Skin of body (tissue), 2 donors: ENCODE measurements around the gene RPL32. TPM values are rescaled to one million over a fixed set of nuclear protein-coding genes. Genes with fewer than 3 reads are reported as not detected.
"Not testable (repeated sequence)": the region's sequence is repeated elsewhere in the genome, so short reads cannot be mapped to it uniquely, and the experiment has no call there.

Experiments
- DNase-seq: peaks from one replicate; lab custom pipeline; 2025; lab: John Stamatoyannopoulos, UW
- total RNA-seq: library from RNA; depleted of rRNA; stranded (reverse); fragments of >200 nt; gene quantifications from one replicate; pipeline ENCODE4 v1.2.3, GENCODE V29; 2014

RPL32 gene
- total RNA-seq, 1 donor from 2014 or later = 1,974 TPM

DNA sequence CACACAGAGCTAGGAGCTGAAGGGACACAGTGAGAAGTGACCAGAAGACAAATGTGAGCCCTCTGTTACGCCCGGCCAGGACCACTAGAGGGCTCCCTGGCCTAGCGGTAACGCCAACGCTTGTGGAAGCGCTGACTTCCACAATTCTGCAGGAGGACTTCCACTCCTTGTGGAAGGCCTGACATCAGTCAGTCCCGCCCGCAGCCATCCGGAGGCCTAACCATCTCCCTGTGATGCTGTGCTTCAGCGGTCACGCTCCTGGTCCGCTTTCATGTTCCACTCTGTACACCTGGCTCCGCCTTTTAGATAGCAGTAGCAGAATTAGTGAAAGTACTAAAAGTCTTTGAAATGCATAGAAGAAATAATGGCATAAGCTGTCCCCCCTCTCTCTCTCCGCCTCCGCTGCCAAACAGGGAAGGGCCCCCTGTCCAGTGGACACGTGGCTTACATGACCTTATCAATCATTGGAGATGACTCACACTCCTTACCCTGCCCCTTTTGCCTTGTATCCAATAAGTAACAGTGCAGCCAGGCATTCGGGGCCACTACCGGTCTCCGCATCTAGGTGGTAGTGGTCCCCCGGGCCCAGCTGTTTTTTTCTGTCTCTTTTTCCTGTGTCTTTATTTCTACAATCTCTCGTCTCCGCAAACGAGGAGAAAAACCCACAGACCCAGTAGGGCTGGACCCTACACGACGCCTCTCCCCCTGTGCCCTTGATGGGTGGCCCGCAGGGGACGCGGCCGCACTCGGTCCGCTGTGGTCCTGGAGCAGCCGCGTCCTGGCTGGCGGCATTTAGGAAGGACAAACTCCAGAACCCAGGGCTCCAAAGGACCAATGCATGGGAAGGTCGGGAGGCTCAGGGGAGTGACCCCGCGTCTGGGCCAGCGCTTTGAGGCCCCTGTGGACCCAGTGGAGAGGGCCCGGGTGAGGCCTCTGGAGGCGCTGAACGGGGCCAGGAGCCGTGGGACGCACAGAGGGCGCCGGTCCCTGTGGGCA is 27.0 kb upstream of the RPL32 start:
- peak; percentile 56 for DNase-seq

DNA sequence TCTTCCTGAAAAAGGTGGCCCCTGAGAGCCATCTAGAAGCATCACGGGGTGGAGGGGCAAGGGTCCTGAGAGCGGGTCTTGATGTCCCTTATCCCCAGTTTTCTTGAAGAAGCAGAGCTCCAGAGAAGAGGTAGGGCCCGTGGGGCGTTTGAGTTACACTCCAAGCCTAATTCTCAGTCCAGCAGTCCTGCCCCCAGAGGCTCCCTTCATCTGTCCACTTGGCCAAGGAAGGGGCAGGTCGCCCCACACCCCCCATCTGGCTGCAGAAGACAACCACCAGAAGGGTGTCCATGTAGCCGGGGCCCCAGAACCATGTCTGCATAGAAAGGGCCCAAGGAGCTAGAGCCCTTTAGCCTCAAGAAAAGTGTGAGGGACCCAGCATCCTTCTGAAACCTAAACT is 25.5 kb upstream of the RPL32 start:
- no peak for DNase-seq

DNA sequence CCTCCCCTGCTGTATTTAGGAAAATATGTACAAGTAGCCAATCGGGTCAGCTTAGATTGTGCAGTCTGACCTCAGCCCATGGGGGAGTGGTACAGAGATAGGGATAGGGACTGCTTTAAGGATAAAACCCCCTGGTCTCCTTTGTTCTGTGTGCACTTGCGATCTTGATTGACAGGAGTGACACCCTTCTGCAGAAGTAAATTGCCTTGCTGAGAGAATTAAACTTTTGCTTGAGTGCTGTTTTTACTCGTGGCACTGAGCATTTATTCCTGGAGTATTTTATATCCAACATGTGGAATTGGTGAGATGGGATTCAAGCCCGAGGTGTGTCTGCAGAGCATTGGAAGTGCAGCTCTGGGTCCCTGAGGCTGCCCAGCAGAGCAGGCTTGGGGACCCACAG is 23.9 kb upstream of the RPL32 start:
- no peak for DNase-seq

DNA sequence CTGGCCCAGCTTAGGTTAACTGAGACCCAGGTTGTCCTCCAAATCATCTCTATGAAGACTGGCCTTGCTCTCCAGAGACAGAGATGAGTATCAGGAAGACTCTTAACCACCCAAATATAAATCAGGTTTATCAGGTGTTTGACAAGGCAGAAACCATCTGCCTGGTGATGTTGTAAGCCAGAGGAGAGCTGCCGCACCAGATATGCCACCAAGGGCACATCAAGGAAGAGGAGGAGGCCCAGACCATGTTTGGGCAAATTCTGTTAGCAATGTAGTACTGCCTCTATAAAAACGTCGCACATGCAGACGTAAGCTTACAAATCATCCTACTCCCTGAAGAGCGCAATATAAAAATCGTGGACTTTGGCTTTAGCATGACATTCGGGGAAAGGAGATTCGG is 21.0 kb upstream of the RPL32 start:
- DNase-seq = no peak

DNA sequence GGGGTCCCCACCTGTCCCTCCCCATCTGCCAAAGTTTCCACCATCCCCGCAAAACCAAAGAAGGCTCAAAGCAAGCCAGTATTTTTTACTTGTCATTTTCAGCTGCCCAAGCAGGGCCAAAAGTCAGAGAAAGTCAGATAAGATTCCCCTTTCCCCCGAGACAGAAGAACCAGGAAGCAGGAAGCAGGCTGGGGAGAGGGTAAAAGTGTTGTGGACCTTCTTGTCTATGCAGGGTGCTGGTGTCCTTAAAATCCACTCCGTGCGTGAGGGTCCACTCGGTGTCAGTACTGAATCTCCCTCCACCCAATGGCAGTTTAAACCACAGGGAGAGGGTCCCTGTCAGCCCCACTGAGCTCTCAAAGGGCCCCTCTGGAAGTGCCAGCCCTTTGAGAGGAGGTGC is 20.2 kb upstream of the RPL32 start:
- DNase-seq = no peak

DNA sequence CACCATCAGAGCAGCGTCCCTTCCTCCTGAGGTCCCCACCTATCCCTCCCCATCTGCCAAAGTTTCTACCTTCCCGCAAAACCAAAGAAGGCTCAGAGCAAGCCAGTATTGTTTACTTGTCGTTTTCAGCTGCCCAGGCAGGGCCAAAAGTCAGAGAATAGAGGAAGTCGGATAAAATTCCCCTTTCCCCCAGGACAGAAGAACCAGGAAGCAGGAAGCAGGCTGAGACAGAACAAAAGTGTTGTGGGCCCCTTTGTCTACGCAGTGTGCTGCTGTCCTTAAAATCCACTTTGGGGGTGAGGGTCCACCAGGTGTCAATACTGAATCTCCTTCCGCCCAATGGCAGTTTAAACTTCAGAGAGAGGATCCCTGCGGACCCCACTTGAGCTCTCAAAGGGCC is 18.5 kb upstream of the RPL32 start:
- DNase-seq = no peak

DNA sequence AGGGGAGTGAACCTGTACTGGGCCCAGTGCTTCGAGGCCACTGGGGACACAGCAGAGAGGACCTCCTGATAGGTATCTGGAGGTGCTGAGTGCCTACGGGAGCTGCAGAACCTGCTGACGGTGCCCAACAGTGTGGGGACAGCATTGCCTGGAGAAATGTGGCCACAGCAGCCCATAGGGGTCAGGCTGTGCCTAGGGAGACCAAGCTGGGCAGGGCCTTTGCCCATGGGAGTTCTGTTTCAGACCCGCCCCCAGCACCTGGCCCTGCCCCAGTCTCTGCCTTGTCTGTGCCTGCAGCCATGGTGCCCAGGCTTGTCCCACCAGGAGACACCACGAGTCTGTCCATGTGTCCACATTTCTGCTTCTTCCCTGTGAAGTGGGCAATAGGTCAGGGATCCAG is 15.3 kb upstream of the RPL32 start:
- DNase-seq = no peak

DNA sequence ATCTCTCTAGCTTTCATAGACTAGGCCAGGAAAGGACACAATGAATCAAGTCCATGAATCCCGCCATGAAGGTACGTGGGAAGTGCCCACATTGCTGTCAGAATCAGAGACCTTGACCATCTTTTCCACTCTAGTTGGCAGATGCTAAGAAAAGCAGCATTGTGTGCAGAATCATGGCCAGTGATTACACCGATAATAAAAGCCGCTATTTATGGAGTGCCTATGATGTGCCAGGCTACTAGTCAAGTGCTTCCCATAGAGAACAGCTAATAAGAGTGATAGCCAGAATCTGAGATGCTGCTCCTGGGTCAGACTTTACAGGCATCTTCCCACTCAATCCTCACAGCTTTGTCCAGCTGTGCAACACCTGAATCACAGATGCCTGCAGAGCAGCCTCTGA is 13.2 kb upstream of the RPL32 start:
- DNase-seq = no peak

DNA sequence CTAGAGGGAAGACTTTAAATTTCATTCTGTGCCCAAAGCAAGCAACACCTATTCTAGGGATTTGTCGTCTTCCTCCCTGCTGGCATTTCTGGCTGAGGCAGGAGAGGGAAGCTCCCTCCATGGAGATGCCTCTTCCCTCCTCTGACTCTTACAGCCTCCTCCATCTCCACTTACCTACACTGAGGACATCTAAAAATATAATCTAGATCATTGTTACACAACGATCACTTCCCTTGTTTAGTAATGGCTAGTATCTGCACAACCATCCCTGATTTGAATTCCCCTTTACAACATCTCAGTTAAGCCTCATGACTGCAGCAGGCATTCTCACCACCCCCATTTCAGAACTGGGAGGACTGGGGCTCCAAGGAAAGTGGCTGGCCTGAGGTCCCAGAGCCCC is 12.5 kb upstream of the RPL32 start:
- DNase-seq = not testable (repeated sequence)

DNA sequence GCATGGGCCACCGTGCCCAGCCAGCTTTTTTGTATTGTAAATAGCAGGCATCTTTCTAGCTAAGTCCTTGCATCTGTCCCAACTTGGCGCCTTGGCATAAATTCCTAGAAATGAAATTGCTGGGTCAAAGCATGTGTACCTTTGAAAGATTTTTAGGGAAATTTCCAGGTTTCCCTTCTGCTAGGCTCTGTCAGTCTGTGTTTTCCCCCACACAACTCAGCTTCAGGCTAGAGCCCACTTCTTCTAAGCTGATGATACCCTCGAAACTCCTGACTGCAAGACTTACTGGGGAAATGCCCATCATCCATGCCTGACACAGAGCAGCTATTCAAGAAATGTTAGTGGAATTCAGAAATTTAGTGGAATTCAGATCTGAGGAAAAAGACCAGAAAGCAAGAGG is 10.8 kb upstream of the RPL32 start:
- DNase-seq = no peak

DNA sequence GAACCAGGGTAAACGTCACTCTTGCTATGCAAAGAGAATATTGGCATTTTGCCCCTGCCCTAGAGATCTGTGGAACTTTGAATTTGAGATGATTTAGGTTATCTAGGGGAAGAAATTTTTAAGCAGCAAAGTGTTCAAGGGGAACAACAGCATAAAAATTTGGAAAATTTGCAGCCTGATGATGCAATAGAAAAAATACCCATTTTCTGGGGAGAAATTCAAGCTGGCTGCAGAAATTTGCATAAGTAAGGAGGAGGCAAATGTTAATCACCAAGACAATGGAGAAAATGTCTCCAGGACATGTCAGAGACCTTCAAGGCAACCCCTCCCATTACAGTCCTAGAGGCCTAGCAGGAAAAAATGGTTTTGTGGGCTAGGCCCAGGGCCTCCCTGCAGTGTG is 4.4 kb upstream of the RPL32 start:
- no peak for DNase-seq

DNA sequence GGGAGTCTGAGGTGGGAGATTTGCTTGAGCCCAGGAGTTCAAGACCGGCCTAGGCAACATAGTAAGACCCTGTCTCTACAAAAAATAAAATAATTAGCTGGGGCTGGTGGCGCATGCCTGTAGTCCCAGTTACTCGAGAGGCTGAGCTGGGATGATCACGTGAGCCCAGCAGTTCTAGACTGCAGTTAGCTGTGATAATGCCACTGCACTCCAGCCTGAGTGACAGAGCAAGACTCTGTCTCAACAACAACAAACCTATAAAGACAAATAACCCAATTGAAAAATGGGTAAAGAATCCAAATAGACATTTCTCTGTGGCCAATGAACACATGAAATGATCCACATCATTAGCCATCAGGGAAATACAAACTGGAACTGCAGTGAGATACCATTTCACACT is 1.1 kb upstream of the RPL32 start:
- DNase-seq = no peak

DNA sequence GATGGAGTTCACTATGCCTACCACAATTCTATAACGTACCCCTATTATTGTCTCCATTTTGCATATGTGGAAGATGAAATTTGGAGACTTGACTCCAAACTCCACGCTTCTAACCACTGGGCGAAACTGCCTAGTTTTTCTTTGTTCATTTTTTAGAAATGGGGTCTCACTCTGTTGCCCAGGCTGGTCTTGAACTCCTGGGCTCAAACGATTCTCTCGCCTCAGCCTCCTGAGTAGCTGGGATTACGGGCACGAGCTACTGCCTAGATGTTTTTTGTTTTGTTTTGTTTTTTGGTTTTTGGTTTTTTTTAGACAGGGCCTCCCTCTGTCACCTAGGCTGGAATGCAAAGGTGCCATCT is 584 bp upstream of the RPL32 start:
- DNase-seq = no peak

DNA sequence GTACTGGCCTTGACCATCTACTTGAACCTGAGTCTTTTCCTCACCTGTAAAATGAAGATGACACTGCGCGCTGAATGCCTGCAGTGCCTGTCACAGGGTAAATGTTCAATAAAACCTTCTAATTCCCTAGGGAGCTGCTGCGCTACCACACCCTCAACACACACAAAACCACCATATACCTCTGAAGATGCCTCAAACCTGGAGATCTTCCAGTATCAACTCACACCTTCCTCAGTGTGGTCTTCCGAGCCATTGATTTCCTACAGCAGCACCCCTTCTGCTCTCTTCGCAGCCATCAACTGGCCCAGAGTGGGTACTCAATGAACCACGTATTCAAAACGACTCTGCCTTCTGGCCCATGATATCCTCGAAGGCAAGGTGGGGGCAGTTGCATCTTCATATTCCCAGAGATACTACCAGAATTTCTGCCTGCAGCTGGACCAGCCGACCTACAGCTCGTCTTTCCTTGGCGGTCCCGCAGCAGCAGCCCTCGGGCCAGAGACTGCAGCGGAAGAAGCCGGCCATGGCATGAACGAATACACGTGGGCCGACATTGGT is 695 bp downstream of the RPL32 start:
- DNase-seq = peak; percentile 11

DNA sequence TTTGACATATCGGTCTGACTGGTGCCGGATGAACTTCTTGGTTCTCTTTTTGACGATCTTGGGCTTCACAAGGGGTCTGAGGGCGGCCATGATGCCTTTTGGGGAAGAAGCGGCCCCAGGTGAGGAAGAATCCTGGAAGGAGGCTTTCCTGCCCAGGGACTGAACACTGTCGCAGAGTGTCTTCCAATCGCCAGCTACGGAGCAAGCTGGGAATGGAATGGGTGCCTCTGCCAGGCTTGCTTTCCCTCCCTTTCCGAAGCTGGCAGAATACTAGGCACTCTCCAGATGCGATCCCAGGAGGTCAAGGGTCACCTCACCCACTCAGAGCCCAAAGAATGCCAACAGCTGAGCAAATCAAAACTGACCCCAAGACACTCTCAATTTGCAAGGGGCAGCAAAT is 1.2 kb downstream of the RPL32 start:
- not testable (repeated sequence) for DNase-seq

DNA sequence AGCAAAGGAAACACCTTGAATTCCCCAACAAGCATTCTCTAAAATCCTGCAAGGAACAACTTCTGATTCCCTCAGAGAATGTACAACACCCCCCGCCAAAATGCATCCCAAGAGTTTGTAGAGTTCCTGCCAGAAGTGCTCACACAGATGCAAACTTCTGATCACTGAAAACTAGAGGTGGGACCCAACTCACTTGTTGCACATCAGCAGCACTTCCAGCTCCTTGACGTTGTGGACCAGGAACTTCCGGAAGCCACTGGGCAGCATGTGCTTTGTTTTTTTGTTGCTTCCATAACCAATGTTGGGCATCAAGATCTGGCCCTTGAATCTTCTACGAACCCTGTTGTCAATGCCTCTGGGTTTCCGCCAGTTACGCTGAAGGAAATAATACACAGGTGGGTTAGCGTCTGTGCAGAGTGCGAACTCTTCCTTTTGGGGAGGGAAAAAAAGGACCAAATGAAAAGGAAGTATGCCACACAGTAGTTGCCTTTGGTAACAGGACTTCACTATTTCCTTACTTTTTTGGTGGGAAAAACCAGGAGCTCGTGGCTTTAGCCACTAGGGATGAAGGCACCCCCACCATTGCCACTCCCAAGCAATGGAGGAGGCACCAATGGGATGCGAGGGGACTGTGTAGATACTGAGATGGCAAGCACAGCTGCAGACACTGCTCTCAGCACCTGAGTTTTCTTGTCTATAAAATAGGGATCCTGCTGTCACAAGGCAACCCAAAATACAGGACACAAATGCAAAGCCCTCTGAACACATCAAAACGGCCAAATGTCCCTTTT is 2.0 kb downstream of the RPL32 start:
- no peak for DNase-seq

DNA sequence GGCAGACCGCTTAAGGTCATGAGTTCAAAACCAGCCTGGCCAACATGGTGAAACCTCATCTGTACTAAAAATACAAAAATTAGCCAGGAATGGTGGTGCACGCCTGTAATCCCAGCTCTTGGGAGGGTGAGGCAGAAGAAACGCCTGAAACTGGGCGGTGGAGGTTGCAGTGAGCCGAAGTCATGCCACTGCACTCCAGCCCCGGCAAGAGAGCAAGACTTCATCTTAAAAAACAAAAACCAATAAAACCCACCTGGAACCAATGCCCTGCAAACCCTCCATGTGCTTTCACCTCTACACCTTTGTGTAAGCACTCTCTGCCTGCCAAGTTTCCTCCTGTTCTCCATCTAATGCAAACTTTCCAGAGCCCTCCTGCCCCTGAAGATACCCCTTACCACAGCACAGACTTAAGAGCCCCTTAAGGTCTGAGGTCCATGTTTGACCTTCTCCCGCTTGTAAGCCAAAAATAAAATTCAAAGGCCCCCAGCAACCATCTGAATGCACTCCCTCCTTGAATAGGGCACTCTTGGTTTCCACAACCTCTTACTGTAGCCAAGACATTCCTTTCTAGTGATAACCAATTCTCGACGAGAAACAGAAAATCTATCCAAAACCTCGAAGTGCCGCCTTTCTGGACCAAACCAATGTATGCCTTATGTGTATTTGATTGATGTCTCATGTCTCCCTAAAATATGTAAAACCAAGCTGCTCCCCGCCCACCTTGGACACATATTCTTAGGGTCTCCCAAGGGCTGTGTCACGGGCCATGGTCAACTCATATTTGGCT is 3.0 kb downstream of the RPL32 start:
- no peak for DNase-seq

DNA sequence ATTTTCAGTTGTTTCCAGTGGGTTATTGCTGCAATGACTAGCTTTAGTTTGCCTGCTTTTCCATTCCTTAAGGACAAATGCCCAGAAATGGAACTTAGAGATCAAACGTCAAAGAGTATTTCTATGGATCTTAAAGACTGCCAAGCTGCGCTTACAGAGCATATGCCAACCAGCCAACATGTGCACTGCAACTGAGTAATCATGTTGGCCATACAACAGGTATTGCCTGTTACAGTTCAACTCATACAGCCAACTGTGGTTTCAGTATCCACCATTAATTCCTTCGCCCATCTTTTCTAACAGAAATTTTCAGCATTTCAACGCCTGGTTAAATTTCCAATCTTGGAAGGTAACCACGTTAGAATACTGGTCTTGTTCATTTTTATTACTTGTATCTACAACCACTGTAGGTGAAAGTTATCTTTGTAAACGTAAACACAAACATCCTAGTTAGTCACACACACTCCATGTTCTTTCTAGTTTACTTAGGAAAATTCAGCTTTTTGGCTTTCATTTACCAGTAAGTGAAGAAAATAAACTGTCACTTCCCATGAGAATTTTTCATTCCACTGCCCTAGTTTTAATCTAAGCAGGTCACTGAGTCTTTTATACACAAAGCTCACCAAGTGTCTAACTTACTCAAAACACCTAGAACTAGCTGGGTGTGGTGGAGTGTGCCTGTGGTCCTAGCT is 3.9 kb downstream of the RPL32 start:
- no peak for DNase-seq

DNA sequence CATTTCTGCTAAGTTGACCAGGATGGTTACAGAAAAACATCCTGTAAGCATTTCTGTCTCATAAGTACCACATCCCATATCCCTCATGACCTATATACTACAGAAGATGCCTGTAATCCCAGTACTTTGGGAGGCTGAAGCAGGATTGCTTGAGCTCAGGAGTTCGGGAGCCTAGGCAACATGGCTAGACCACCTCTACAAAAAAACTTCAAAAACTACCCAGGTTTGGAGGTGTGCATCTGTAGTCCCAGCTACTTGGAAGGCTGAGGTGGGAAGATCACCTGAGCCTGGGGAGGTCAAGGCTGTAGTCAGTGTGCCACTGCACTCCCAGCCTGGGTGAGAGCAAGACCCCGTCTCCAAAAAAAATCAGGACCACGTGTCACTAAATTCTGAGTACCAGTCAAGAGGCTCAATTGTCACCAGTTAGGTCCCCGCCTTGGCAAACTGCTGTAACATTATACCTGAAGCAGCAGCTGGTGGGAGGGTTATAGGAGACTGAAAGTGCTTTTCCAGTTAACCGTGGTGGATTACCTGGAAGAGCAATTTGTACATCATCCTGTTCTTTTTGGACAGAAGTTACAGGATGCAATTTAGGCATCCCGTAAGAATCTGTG is 6.2 kb downstream of the RPL32 start:
- DNase-seq = no peak
